HEK293 (cell line): ENCODE measurements around the gene CCAR1.

ENCODE experiments used
- GLI4 ChIP-seq: fragments of 450-650 bp; formaldehyde crosslinking; IDR thresholded peaks from 2 replicates; pipeline ENCODE4 v1.5.1; 2016; ENCODE audit warnings: missing biosample characterization, missing genetic modification characterization
- GLIS1 ChIP-seq: fragments of 450-650 bp; formaldehyde crosslinking; IDR thresholded peaks from 2 replicates; pipeline ENCODE4 v1.5.1; 2016; ENCODE audit warnings: missing biosample characterization, missing genetic modification characterization
- KLF7 ChIP-seq: fragments of 450-650 bp; formaldehyde crosslinking; IDR thresholded peaks from 2 replicates; pipeline ENCODE4 v1.5.1; 2016; ENCODE audit warnings: missing biosample characterization, missing genetic modification characterization, borderline replicate concordance
- KLF8 ChIP-seq: fragments of 450-650 bp; formaldehyde crosslinking; IDR thresholded peaks from 2 replicates; pipeline ENCODE4 v1.5.1; 2016; ENCODE audit warnings: missing biosample characterization, missing genetic modification characterization
- MYNN ChIP-seq: fragments of 450-650 bp; formaldehyde crosslinking; IDR thresholded peaks from 2 replicates; pipeline ENCODE4 v1.5.1; 2016; ENCODE audit warnings: missing biosample characterization, missing genetic modification characterization, borderline replicate concordance
- ZBTB49 ChIP-seq: fragments of 450-650 bp; formaldehyde crosslinking; IDR thresholded peaks from 2 replicates; pipeline ENCODE4 v1.5.1; 2016; ENCODE audit warnings: missing biosample characterization, missing genetic modification characterization, low read depth
- ZBTB6 ChIP-seq: fragments of 450-650 bp; formaldehyde crosslinking; IDR thresholded peaks from 2 replicates; pipeline ENCODE4 v1.5.1; 2017; ENCODE audit warnings: missing biosample characterization, missing genetic modification characterization
- ZNF10 ChIP-seq: fragments of 450-650 bp; formaldehyde crosslinking; IDR thresholded peaks from 2 replicates; pipeline ENCODE4 v1.5.1; 2017; ENCODE audit warnings: missing biosample characterization, missing genetic modification characterization
- ZNF140 ChIP-seq: fragments of 450-650 bp; formaldehyde crosslinking; IDR thresholded peaks from 2 replicates; pipeline ENCODE4 v1.5.1; 2016; ENCODE audit warnings: missing biosample characterization, missing genetic modification characterization
- ZNF202 ChIP-seq: fragments of 450-650 bp; formaldehyde crosslinking; IDR thresholded peaks from 2 replicates; pipeline ENCODE4 v1.5.1; 2016; ENCODE audit warnings: missing biosample characterization, missing genetic modification characterization, borderline replicate concordance
- ZNF23 ChIP-seq: fragments of 450-650 bp; formaldehyde crosslinking; IDR thresholded peaks from 2 replicates; pipeline ENCODE4 v1.5.1; 2016; ENCODE audit warnings: missing biosample characterization, missing genetic modification characterization, borderline replicate concordance
- ZNF341 ChIP-seq: fragments of 450-650 bp; formaldehyde crosslinking; IDR thresholded peaks from 2 replicates; pipeline ENCODE4; 2016; ENCODE audit warnings: low read depth, missing biosample characterization, missing genetic modification characterization
- ZNF37A ChIP-seq: fragments of 450-650 bp; IDR thresholded peaks from 2 replicates; pipeline ENCODE4 v1.5.1; 2018; ENCODE audit warnings: missing biosample characterization, missing genetic modification characterization
- ZNF426 ChIP-seq: fragments of 450-650 bp; formaldehyde crosslinking; IDR thresholded peaks from 2 replicates; pipeline ENCODE4 v1.5.1; 2017; ENCODE audit warnings: missing biosample characterization, missing genetic modification characterization, mild to moderate bottlenecking, inconsistent platforms, moderate library complexity
- ZNF433 ChIP-seq: fragments of 450-650 bp; formaldehyde crosslinking; IDR thresholded peaks from 2 replicates; pipeline ENCODE4 v1.5.1; 2016; ENCODE audit warnings: missing biosample characterization, missing genetic modification characterization, low read depth
- ZNF513 ChIP-seq: fragments of 450-650 bp; IDR thresholded peaks from 2 replicates; pipeline ENCODE4 v1.5.1; 2018; ENCODE audit warnings: missing biosample characterization, missing genetic modification characterization
- ZNF530 ChIP-seq: fragments of 450-650 bp; formaldehyde crosslinking; IDR thresholded peaks from 2 replicates; pipeline ENCODE4 v1.5.1; 2016; ENCODE audit warnings: low read depth, missing biosample characterization, missing genetic modification characterization
- ZNF596 ChIP-seq: fragments of 450-650 bp; IDR thresholded peaks from 2 replicates; pipeline ENCODE4 v1.5.0; 2018; ENCODE audit warnings: missing biosample characterization, mild to moderate bottlenecking, missing genetic modification characterization, moderate library complexity
- ZNF670 ChIP-seq: fragments of 450-650 bp; formaldehyde crosslinking; IDR thresholded peaks from 2 replicates; pipeline ENCODE4 v1.5.1; 2016; ENCODE audit warnings: missing biosample characterization, missing genetic modification characterization, low read depth
- ZSCAN30 ChIP-seq: fragments of 450-650 bp; IDR thresholded peaks from 2 replicates; pipeline ENCODE4 v1.5.1; 2018; ENCODE audit warnings: missing biosample characterization, mild to moderate bottlenecking, missing genetic modification characterization, moderate library complexity
- TF ChIP-seq, protein P1 (sequence below): fragments of 450-650 bp; formaldehyde crosslinking; IDR thresholded peaks from 2 replicates; pipeline ENCODE4 v1.5.1; 2016; ENCODE audit warnings: missing biosample characterization, missing genetic modification characterization
- TF ChIP-seq, protein P2 (sequence below): fragments of 450-650 bp; formaldehyde crosslinking; IDR thresholded peaks from 2 replicates; pipeline ENCODE4 v1.5.1; 2016; ENCODE audit warnings: missing biosample characterization, missing genetic modification characterization
- TF ChIP-seq, protein P3 (sequence below): fragments of 450-650 bp; formaldehyde crosslinking; IDR thresholded peaks from 2 replicates; pipeline ENCODE4 v1.5.1; 2016; ENCODE audit warnings: missing biosample characterization, missing genetic modification characterization

The CCAR1 gene

DNA sequence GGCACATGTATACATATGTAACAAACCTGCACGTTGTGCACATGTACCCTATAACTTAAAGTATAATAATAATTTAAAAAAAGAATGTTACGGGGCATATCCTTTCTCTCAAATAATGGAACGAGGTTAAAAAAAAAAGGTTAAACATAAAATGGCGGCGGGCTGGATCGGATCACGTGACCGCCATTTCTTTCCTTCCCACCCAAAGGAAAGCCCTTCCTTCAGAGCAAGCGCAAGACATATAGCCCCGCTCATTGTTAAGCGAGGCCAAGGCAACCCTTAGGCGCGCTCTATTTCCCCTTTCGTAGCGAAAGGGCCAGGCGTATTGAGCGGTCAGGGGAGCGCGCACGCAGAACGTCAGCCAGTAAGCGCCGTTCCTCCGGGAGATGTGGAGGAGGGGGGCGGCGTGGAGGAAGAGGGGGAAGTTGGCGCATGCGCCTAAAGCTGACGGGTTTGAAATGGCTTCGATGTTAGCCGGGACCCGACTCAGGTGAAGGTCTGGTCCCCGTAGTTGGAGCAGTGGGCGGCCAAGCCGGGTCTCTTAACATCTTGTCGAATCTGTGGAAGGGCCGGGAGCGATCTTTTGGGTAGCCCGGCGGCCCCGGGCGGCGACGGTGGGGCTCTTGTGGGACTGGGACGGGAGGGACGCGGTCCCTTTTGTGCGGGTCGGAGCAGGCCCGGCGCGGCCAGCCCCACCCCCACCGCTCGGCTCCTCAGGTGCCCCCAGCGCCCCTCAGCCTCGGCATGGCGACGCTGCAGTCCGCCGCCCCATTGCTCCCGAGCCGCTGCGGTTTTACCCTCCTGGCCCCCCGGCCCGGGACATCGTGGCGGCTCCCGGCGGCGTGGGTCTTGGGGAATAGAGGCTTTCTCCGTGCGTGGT, at the start of gene CCAR1 (continued):
- TF ChIP-seq, protein P1, sequence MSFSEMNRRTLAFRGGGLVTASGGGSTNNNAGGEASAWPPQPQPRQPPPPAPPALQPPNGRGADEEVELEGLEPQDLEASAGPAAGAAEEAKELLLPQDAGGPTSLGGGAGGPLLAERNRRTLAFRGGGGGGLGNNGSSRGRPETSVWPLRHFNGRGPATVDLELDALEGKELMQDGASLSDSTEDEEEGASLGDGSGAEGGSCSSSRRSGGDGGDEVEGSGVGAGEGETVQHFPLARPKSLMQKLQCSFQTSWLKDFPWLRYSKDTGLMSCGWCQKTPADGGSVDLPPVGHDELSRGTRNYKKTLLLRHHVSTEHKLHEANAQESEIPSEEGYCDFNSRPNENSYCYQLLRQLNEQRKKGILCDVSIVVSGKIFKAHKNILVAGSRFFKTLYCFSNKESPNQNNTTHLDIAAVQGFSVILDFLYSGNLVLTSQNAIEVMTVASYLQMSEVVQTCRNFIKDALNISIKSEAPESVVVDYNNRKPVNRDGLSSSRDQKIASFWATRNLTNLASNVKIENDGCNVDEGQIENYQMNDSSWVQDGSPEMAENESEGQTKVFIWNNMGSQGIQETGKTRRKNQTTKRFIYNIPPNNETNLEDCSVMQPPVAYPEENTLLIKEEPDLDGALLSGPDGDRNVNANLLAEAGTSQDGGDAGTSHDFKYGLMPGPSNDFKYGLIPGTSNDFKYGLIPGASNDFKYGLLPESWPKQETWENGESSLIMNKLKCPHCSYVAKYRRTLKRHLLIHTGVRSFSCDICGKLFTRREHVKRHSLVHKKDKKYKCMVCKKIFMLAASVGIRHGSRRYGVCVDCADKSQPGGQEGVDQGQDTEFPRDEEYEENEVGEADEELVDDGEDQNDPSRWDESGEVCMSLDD (tag by site-specific recombination): 0 out of 2 replicates have a peak, but pooled peaks have one; percentile 41
- no peak for TF ChIP-seq ZNF23
- peak; percentile 76; the same call in 1 of the 2 replicates for TF ChIP-seq ZBTB6
- TF ChIP-seq KLF8: peak; percentile 11; the same call in 1 of the 2 replicates
- TF ChIP-seq GLI4 (tag by site-specific recombination): 0 out of 2 replicates have a peak, but pooled peaks have one; percentile 28
- TF ChIP-seq ZNF530 (tag by site-specific recombination): no peak
- TF ChIP-seq ZNF140 (tag by site-specific recombination): no peak
- no peak for TF ChIP-seq ZNF670 (tag by site-specific recombination)
- TF ChIP-seq ZNF426 (tag by site-specific recombination): no peak
- no peak for TF ChIP-seq ZBTB49 (tag by site-specific recombination)
- TF ChIP-seq ZNF596 (tag by site-specific recombination): no peak
- TF ChIP-seq, protein P2, sequence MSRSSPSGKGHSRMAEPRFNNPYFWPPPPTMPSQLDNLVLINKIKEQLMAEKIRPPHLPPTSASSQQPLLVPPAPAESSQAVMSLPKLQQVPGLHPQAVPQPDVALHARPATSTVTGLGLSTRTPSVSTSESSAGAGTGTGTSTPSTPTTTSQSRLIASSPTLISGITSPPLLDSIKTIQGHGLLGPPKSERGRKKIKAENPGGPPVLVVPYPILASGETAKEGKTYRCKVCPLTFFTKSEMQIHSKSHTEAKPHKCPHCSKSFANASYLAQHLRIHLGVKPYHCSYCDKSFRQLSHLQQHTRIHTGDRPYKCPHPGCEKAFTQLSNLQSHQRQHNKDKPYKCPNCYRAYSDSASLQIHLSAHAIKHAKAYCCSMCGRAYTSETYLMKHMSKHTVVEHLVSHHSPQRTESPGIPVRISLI (tag by site-specific recombination): peak; percentile 65; the same call in 1 of the 2 replicates
- TF ChIP-seq ZNF37A (tag by site-specific recombination): no peak
- TF ChIP-seq MYNN: no peak
- no peak for TF ChIP-seq KLF7 (tag by site-specific recombination)
- TF ChIP-seq, protein P3, sequence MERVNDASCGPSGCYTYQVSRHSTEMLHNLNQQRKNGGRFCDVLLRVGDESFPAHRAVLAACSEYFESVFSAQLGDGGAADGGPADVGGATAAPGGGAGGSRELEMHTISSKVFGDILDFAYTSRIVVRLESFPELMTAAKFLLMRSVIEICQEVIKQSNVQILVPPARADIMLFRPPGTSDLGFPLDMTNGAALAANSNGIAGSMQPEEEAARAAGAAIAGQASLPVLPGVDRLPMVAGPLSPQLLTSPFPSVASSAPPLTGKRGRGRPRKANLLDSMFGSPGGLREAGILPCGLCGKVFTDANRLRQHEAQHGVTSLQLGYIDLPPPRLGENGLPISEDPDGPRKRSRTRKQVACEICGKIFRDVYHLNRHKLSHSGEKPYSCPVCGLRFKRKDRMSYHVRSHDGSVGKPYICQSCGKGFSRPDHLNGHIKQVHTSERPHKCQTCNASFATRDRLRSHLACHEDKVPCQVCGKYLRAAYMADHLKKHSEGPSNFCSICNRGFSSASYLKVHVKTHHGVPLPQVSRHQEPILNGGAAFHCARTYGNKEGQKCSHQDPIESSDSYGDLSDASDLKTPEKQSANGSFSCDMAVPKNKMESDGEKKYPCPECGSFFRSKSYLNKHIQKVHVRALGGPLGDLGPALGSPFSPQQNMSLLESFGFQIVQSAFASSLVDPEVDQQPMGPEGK (tag by site-specific recombination): peak; percentile 84
- no peak for TF ChIP-seq ZNF202 (tag by site-specific recombination)
- TF ChIP-seq ZNF513 (tag by site-specific recombination): 0 out of 2 replicates have a peak, but pooled peaks have one; percentile 21
- TF ChIP-seq ZNF10 (tag by site-specific recombination): peak; percentile 74
- TF ChIP-seq GLIS1 (tag by site-specific recombination): no peak
- no peak for TF ChIP-seq ZNF433
- peak; percentile 67; the same call in 1 of the 2 replicates for TF ChIP-seq ZSCAN30 (tag by site-specific recombination)
- TF ChIP-seq ZNF341 (tag by site-specific recombination): peak; percentile 83
- TF ChIP-seq, all 188 proteins: peak for 69
